ENCODE data around the gene MGAT2.

The MGAT2 gene

DNA sequence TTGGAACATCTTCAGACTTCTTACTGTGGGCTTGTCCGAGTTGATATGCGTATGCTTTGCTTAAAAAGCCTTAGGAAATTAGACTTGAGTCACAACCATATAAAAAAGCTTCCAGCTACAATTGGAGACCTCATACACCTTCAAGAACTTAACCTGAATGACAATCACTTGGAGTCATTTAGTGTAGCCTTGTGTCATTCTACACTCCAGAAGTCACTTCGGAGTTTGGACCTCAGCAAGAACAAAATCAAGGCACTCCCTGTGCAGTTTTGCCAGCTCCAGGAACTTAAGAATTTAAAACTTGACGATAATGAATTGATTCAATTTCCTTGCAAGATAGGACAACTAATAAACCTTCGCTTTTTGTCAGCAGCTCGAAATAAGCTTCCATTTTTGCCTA lies 13.0 kb upstream of the MGAT2 start:
- TF ChIP-seq, protein P1, sequence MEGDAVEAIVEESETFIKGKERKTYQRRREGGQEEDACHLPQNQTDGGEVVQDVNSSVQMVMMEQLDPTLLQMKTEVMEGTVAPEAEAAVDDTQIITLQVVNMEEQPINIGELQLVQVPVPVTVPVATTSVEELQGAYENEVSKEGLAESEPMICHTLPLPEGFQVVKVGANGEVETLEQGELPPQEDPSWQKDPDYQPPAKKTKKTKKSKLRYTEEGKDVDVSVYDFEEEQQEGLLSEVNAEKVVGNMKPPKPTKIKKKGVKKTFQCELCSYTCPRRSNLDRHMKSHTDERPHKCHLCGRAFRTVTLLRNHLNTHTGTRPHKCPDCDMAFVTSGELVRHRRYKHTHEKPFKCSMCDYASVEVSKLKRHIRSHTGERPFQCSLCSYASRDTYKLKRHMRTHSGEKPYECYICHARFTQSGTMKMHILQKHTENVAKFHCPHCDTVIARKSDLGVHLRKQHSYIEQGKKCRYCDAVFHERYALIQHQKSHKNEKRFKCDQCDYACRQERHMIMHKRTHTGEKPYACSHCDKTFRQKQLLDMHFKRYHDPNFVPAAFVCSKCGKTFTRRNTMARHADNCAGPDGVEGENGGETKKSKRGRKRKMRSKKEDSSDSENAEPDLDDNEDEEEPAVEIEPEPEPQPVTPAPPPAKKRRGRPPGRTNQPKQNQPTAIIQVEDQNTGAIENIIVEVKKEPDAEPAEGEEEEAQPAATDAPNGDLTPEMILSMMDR (IDR thresholded peaks at IDR 0.05; ENCODE audit: insufficient read depth, low read length): no peak
- TF ChIP-seq POLR2AphosphoS5 (IDR thresholded peaks at IDR 0.05; ENCODE audit: low read depth) (no peak), SPI1 (IDR thresholded peaks at IDR 0.05; ENCODE audit: borderline replicate concordance, low read depth) (no peak), GABPA (IDR thresholded peaks at IDR 0.05; ENCODE audit: low read depth) (no peak)
- TF ChIP-seq, protein P2, sequence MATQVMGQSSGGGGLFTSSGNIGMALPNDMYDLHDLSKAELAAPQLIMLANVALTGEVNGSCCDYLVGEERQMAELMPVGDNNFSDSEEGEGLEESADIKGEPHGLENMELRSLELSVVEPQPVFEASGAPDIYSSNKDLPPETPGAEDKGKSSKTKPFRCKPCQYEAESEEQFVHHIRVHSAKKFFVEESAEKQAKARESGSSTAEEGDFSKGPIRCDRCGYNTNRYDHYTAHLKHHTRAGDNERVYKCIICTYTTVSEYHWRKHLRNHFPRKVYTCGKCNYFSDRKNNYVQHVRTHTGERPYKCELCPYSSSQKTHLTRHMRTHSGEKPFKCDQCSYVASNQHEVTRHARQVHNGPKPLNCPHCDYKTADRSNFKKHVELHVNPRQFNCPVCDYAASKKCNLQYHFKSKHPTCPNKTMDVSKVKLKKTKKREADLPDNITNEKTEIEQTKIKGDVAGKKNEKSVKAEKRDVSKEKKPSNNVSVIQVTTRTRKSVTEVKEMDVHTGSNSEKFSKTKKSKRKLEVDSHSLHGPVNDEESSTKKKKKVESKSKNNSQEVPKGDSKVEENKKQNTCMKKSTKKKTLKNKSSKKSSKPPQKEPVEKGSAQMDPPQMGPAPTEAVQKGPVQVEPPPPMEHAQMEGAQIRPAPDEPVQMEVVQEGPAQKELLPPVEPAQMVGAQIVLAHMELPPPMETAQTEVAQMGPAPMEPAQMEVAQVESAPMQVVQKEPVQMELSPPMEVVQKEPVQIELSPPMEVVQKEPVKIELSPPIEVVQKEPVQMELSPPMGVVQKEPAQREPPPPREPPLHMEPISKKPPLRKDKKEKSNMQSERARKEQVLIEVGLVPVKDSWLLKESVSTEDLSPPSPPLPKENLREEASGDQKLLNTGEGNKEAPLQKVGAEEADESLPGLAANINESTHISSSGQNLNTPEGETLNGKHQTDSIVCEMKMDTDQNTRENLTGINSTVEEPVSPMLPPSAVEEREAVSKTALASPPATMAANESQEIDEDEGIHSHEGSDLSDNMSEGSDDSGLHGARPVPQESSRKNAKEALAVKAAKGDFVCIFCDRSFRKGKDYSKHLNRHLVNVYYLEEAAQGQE (IDR thresholded peaks at IDR 0.05; ENCODE audit: insufficient replicate concordance, low read depth): no peak
- no peak overlapping the region for H3K4me3 ChIP-seq (replicated peaks; ENCODE audit: insufficient read depth, low read length)
- DNase-seq (ENCODE audit: low read depth in 1 of 2, low spot score in 1 of 2): no peak
- no peak overlapping the region for H3K27ac ChIP-seq (replicated peaks)
- H3K27me3 ChIP-seq (ENCODE audit: insufficient read depth, poor library complexity, severe bottlenecking): no peaks in the 10 kb centered on the region

DNA sequence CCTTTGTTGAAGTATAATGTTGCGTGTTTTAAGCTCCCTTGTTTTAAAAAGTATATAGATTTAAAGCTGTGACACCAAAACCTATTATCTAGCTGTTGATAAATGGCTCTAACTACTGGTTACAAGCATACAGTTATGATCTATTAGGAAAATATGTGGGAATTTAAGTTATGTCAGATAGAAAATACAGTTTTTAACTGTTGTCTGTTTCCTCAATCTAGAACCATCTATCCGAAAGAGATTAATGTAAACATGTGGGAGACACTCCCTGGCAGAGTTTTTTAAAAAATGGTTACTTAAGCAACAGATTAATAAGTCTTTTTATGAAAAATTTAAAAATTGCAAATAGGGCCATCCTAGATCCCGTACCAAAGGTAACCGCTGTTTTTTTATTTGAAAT lies 8.3 kb upstream of the MGAT2 start:
- Histone ChIP-seq H3K27me3 (ENCODE audit: insufficient read depth, poor library complexity, severe bottlenecking) (no peaks in the 10 kb centered on the region), H3K27ac (replicated peaks) (no peak overlapping the region), H3K4me3 (replicated peaks; ENCODE audit: insufficient read depth, low read length) (no peak overlapping the region)
- no peak for DNase-seq (ENCODE audit: low read depth in 1 of 2, low spot score in 1 of 2)
- TF ChIP-seq, protein P1 (IDR thresholded peaks at IDR 0.05; ENCODE audit: insufficient read depth, low read length): no peak
- TF ChIP-seq POLR2AphosphoS5 (IDR thresholded peaks at IDR 0.05; ENCODE audit: low read depth) (no peak), SPI1 (IDR thresholded peaks at IDR 0.05; ENCODE audit: borderline replicate concordance, low read depth) (no peak), GABPA (IDR thresholded peaks at IDR 0.05; ENCODE audit: low read depth) (no peak)
- TF ChIP-seq, protein P2 (IDR thresholded peaks at IDR 0.05; ENCODE audit: insufficient replicate concordance, low read depth): no peak

DNA sequence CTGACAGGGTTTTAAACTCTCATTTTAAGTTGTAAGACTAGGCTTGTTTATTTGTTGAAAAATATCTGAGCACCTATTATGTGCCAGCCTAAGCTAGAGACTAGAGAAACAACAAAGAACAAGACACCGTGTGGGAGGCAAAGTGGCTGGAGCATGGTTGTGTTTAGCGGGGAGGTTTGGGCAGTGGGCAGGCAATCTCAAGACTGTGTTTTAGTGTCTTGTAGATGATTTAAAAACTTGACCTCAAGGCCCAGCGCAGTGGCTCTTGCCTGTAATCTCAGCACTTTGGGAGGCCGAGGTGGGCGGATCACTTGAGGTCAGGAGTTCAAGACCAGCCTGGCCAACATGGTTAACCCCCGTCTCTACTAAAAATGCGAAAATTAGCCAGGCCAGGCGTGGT lies 7.9 kb upstream of the MGAT2 start:
- TF ChIP-seq GABPA (IDR thresholded peaks at IDR 0.05; ENCODE audit: low read depth) (no peak), POLR2AphosphoS5 (IDR thresholded peaks at IDR 0.05; ENCODE audit: low read depth) (no peak), SPI1 (IDR thresholded peaks at IDR 0.05; ENCODE audit: borderline replicate concordance, low read depth) (no peak)
- TF ChIP-seq, protein P2 (IDR thresholded peaks at IDR 0.05; ENCODE audit: insufficient replicate concordance, low read depth): no peak
- TF ChIP-seq, protein P1 (IDR thresholded peaks at IDR 0.05; ENCODE audit: insufficient read depth, low read length): no peak
- no peak overlapping the region for H3K27ac ChIP-seq (replicated peaks)
- no peaks in the 10 kb centered on the region for H3K27me3 ChIP-seq (ENCODE audit: insufficient read depth, poor library complexity, severe bottlenecking)
- H3K4me3 ChIP-seq (replicated peaks; ENCODE audit: insufficient read depth, low read length): no peak overlapping the region
- DNase-seq (ENCODE audit: low read depth in 1 of 2, low spot score in 1 of 2): no peak
